ENCODE data around the gene COL4A5.

GRCh38 chrX:108601276-108601675, 161.6 kb downstream of the COL4A5 start:
- TF ChIP-seq TAF1 (IDR thresholded peaks at IDR 0.05; ENCODE audit: borderline replicate concordance, insufficient read depth, low read length) (no peak), POLR2AphosphoS5 (IDR thresholded peaks at IDR 0.05; ENCODE audit: low read depth, low read length) (no peak), REST (IDR thresholded peaks at IDR 0.05; ENCODE audit: insufficient read depth in 1 of 2, low read depth in 2 of 2, low read length in 2 of 2) (no peak), SIN3A (IDR thresholded peaks at IDR 0.05; ENCODE audit: borderline replicate concordance, insufficient read depth, low read length) (no peak)
